HG03558 (cell line): ENCODE data around the gene SH3BP1.
A peak's percentile ranks its signal among the peaks of the same experiment; 100 is the strongest.

ENCODE experiments used
- ATAC-seq: cut with Tn5 transposase; IDR thresholded peaks from one replicate; pipeline ENCODE4 v1.9.1; 2021; ENCODE audit warnings: moderate number of reproducible peaks; ENCODE audit not compliant: unreplicated experiment; ENCODE audit errors: extremely low read depth

SH3BP1 gene

GRCh38 chr22:37696657-37697537 lies 57.4 kb downstream of the SH3BP1 start, which contains the start of gene TRIOBP:
TRIOBP (plus strand) TSS chr22:37697048; CDS start chr22:37701366, 4,318 bp downstream.
- peak; percentile 73 for ATAC-seq

GRCh38 chr22:37697538-37697835 lies 58.0 kb downstream of the SH3BP1 start:
- ATAC-seq: no peak

- ATAC-seq: no peak
These were observed 61.8 kb downstream of the SH3BP1 start for GRCh38 chr22:37701141-37701786.

- ATAC-seq: no peak
These were observed 64.4 kb downstream of the SH3BP1 start for GRCh38 chr22:37703906-37704305.

- no peak for ATAC-seq
These were observed 65.2 kb downstream of the SH3BP1 start for GRCh38 chr22:37704645-37705044.

GRCh38 chr22:37705205-37705604 lies 65.7 kb downstream of the SH3BP1 start:
- no peak for ATAC-seq
